ENCODE data around the gene CELSR1. TPM values are rescaled to one million over a fixed set of nuclear protein-coding genes. Genes with fewer than 3 reads are reported as not detected.

CELSR1 gene
- polyA plus RNA-seq, 1 donor: 2.4 TPM

- DNase-seq (ENCODE audit: low read depth): no peak
Observed at GRCh38 chr22:46463435-46464227, 73.8 kb downstream of the CELSR1 start.

- no peak for DNase-seq (ENCODE audit: low read depth)
Observed at GRCh38 chr22:46462726-46463371, 74.6 kb downstream of the CELSR1 start.

GRCh38 chr22:46461566-46462180 is 75.7 kb downstream of the CELSR1 start:
- no peak for DNase-seq (ENCODE audit: low read depth)

- no peak for DNase-seq (ENCODE audit: low read depth)
Observed at GRCh38 chr22:46460857-46461256, 76.6 kb downstream of the CELSR1 start.

- DNase-seq (ENCODE audit: low read depth): no peak
Observed at GRCh38 chr22:46459347-46460065, 77.9 kb downstream of the CELSR1 start.

GRCh38 chr22:46458525-46458924 is 78.9 kb downstream of the CELSR1 start:
- DNase-seq (ENCODE audit: low read depth): no peak

- DNase-seq (ENCODE audit: low read depth): no peak
Observed at GRCh38 chr22:46457502-46458488, 79.6 kb downstream of the CELSR1 start.

GRCh38 chr22:46456818-46457163 is 80.6 kb downstream of the CELSR1 start:
- DNase-seq (ENCODE audit: low read depth): no peak

GRCh38 chr22:46455446-46455845 is 82.0 kb downstream of the CELSR1 start:
- DNase-seq (ENCODE audit: low read depth): no peak

- no peak for DNase-seq (ENCODE audit: low read depth)
Observed at GRCh38 chr22:46454504-46455269, 82.7 kb downstream of the CELSR1 start.

- DNase-seq (ENCODE audit: low read depth): no peak
Observed at GRCh38 chr22:46453829-46454503, 83.5 kb downstream of the CELSR1 start.

GRCh38 chr22:46453006-46453828 is 84.2 kb downstream of the CELSR1 start:
- no peak for DNase-seq (ENCODE audit: low read depth)

- no peak for DNase-seq (ENCODE audit: low read depth)
Observed at GRCh38 chr22:46452195-46453005, 85.0 kb downstream of the CELSR1 start.

GRCh38 chr22:46451741-46452140 is 85.7 kb downstream of the CELSR1 start:
- DNase-seq (ENCODE audit: low read depth): no peak

- no peak for DNase-seq (ENCODE audit: low read depth)
Observed at GRCh38 chr22:46450931-46451561, 86.4 kb downstream of the CELSR1 start.

GRCh38 chr22:46449974-46450745 is 87.3 kb downstream of the CELSR1 start:
- DNase-seq (ENCODE audit: low read depth): no peak
